Esophagus (tissue), 2 donors: ENCODE results near the gene UGCG. TPM values are rescaled to one million over a fixed set of nuclear protein-coding genes. Genes with fewer than 3 reads are reported as not detected.
"Not testable (repeated sequence)": the region's sequence is repeated elsewhere in the genome, so short reads cannot be mapped to it uniquely, and the experiment has no call there.

ENCODE experiments used
- H3K27ac ChIP-seq, 2 donors: one replicate each; pipeline ENCODE4 v1.5.1; 2013; ENCODE audit warnings: low read depth in 2 of 2, mild to moderate bottlenecking in 2 of 2, inconsistent platforms in 1 of 2, low read length in 1 of 2, moderate library complexity in 1 of 2
- H3K27me3 ChIP-seq, 2 donors: one replicate each; pipeline ENCODE4 v1.6.1; 2013; ENCODE audit warnings: low read length in 2 of 2, control low read depth in 1 of 2, mild to moderate bottlenecking in 1 of 2; ENCODE audit not compliant: insufficient read depth in 2 of 2, control insufficient read depth in 1 of 2
- H3K36me3 ChIP-seq, 2 donors: one replicate each; pipeline ENCODE4 v1.6.1; 2013; ENCODE audit warnings: low read length in 1 of 2; ENCODE audit not compliant: control insufficient read depth in 2 of 2, insufficient read depth in 2 of 2
- H3K4me1 ChIP-seq, 2 donors: one replicate each; pipeline ENCODE4 v1.6.1; 2013; ENCODE audit warnings: low read length in 1 of 2; ENCODE audit not compliant: control insufficient read depth in 2 of 2, insufficient read depth in 2 of 2
- H3K4me3 ChIP-seq, 2 donors: one replicate each; pipeline ENCODE4 v1.5.1; 2013; ENCODE audit warnings: low read length in 2 of 2, mild to moderate bottlenecking in 2 of 2, low read depth in 1 of 2, moderate library complexity in 1 of 2
- H3K9me3 ChIP-seq, 2 donors: one replicate each; pipeline ENCODE4 v1.6.1; 2013; ENCODE audit warnings: mild to moderate bottlenecking in 2 of 2, low read depth in 1 of 2, low read length in 1 of 2, moderate library complexity in 1 of 2; ENCODE audit not compliant: control insufficient read depth in 2 of 2, insufficient read depth in 1 of 2
- WGBS, 2 donors: extraction: QIAGEN DNeasy Blood & Tissue Kit; methylation state at CpG; one replicate each; pipeline ENCODE4 v1.1.7; 2013; 5-methylcytosine and 5-hydroxymethylcytosine counted together
- polyA plus RNA-seq, 2 donors: library from polyadenylated mRNA; stranded (reverse); fragments of 200-250 nt; gene quantifications; one replicate each; pipeline ENCODE4 v1.2.3, GENCODE V29; 2013
- donor health status: healthy with polysubstance abuse.
- donor health status: Bipolar disorder and iron deficiency.

UGCG gene
- polyA plus RNA-seq, 2 donors, result 26.7 to 37.7 TPM

DNA sequence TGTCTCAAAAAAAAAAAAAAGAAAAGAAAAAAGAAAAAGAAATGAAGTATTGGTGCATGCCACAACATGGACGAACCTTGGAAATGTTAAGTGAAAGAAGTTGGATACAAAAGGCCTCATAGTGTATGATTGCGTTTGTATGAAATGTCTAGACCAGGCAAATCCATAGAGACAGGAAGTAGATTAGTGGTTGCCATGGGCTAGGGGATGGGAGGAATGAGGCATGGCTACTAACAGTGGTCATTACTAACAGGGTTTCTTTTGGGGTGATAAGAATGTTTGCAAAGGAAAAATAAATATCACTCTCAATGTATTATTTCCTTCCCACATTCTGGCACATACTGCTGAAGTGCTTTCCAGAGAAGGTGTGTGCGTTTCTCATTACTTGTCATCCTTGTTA lies 44.1 kb downstream of the UGCG start:
- Histone ChIP-seq H3K9me3 (no peaks in the 10 kb centered on the region), H3K36me3 (peaks cover 0 to 1% of the 10 kb centered on the region in 2 donors), H3K27ac (no peak overlapping the region), H3K4me1 (peaks cover 2 to 3% of the 10 kb centered on the region in 2 donors), H3K27me3 (no peaks in the 10 kb centered on the region), H3K4me3 (no peak overlapping the region)
- 64 to 89% methylated on average over 3 of the region's 3 CpGs for WGBS, 2 donors

DNA sequence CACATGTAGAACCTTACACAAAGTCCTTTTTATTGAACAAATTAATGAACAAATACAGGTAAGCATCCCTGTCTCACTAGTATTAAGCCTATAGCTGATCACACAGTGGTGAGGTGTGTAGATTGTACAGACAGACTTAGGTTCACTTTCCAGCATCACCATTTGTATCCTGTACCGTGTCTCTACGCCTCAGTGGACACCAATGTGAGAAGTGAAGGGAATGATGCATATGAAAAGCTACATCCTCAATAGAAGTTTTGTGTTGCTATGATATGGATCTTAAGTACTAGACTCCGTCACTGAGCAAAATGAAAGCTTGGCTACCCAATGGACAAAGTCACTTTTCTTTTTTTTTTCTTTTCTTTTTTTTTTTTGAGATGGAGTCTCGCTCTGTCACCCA lies 46.6 kb downstream of the UGCG start:
- H3K27me3 ChIP-seq, result no peaks in the 10 kb centered on the region
- H3K36me3 ChIP-seq, result no peaks in the 10 kb centered on the region
- H3K4me1 ChIP-seq, result no peaks in the 10 kb centered on the region
- H3K4me3 ChIP-seq, result no peak overlapping the region
- no peaks in the 10 kb centered on the region for H3K9me3 ChIP-seq
- 97% methylated on average over 4 of the region's 4 CpGs for WGBS, 2 donors
- no peak overlapping the region for H3K27ac ChIP-seq

DNA sequence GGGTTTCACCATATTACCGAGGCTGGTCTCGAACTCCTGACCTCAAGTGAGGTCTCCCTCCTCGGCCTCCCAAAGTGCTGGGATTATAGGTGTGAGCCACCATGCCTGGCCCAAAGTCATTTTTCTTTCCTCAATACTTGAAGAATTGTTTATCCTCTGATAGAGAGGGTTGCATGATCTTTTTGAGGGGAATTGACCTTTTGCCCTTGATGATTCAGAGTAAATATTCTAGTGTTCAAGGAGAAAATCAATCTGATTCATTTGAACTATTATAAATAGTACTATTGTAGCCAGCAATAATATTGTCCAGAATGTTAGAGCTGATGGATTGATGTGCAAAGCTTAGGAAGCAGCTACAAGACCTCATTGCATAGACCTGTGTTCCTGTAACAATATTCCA lies 47.1 kb downstream of the UGCG start:
- H3K4me3 ChIP-seq, result no peak overlapping the region
- WGBS, 2 donors, result 94 to 96% methylated on average over 3 of the region's 3 CpGs
- H3K27me3 ChIP-seq, result no peaks in the 10 kb centered on the region
- H3K4me1 ChIP-seq, result no peaks in the 10 kb centered on the region
- H3K36me3 ChIP-seq, result no peaks in the 10 kb centered on the region
- no peaks in the 10 kb centered on the region for H3K9me3 ChIP-seq
- H3K27ac ChIP-seq, result no peak overlapping the region

DNA sequence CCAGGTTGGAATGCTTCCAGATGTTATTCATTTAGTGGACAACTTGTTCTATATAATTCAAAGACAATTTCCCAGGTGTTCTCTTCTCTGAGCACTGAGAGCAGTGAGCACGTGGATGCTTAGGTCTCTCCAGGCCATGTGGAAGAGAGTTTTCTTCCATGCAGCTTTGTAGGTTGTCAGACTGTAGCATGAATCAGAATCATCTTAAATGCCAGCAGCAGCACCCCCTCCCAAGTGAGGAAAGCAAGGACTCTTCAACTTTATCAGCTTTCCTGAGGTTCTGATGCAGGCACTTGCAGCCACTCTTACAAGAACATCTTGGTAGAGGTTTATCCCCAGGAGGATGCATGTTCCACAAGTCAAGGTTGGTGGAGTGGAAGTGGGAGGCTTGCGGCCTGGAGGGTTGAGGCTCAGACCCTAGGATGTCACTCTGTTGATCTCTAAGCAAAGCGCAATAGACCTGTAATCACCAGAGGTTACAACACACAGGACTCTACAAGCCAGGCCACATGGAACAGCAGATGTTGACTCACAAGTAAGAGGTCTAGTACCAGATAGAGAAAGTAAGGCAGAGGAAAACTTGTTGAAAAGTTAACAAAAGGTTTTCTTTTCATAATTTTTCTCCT lies 47.7 kb downstream of the UGCG start:
- Histone ChIP-seq H3K4me3 (no peak overlapping the region), H3K9me3 (no peaks in the 10 kb centered on the region), H3K27me3 (no peaks in the 10 kb centered on the region), H3K36me3 (no peaks in the 10 kb centered on the region), H3K27ac (no peak overlapping the region), H3K4me1 (no peaks in the 10 kb centered on the region)
- 92 to 93% methylated on average over 3 of the region's 3 CpGs for WGBS, 2 donors

DNA sequence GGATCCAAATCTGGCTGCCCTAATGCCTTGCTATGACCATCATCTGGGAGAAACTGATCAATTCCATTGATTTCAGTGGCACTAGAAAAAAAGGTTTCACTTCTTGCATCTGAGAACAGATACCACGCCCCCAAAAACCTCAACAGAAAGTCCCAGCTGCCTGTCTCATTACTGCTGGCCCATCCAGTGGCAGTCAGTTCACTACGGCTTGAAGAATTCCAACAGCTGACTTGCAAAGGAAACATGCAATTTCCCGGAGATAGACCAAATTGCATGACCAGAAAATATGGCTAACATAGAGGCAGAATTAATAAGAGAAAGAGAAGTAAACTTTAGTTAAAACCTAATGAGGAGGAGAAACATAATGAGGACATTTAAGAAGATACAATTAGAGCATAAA lies 48.6 kb downstream of the UGCG start:
- 46 to 51% methylated on average over 3 of the region's 3 CpGs for WGBS, 2 donors
- Histone ChIP-seq H3K27me3 (no peaks in the 10 kb centered on the region), H3K27ac (no peak overlapping the region), H3K9me3 (no peaks in the 10 kb centered on the region), H3K4me1 (no peaks in the 10 kb centered on the region), H3K4me3 (no peak overlapping the region), H3K36me3 (no peaks in the 10 kb centered on the region)

DNA sequence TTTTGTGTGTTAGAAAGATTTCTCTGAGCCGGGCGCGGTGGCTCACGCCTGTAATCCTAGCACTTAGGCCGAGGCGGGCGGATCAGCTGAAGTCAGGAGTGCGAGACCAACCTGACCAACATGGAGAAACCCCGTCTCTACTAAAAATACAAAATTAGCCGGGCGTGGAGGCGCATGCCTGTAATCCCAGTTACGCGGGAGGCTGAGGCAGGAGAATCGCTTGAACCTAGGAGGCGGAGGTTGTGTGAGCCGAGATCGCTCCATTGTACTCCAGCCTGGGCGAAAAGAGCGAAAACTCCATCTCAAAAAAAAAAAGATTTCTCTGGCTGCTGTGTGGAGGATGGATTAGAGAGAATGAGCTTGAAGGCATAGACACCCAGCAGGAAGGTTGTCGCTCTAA lies 51.5 kb downstream of the UGCG start:
- H3K4me3 ChIP-seq, H3K4me1 ChIP-seq, H3K36me3 ChIP-seq, H3K9me3 ChIP-seq, H3K27me3 ChIP-seq, H3K27ac ChIP-seq: not testable (repeated sequence)
- WGBS, 2 donors, result 95 to 96% methylated on average over 21 of the region's 21 CpGs

DNA sequence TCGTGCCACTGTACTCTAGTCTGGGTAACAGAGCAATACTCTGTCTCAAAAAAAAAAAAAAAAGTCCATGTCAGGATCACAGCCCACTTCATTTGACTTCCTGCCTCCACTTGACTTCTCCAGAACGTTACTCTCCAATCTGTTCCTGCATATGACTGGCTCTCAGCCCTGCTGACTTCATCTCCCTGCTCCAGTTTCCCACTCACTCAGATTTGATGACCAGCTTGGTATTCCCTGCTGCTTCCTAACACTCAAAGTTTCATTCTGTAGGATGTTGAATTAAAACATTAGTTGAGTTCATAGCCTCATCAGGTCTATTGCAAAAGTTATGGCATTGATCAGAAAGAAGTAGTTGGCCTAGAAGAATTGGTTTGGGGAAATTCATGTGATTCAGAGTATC lies 52.3 kb downstream of the UGCG start:
- H3K27me3 ChIP-seq, result no peaks in the 10 kb centered on the region
- H3K4me3 ChIP-seq, result no peak overlapping the region
- no peaks in the 10 kb centered on the region for H3K9me3 ChIP-seq
- no peaks in the 10 kb centered on the region for H3K36me3 ChIP-seq
- WGBS, 2 donors, result 65 to 75% methylated on average over 2 of the region's 2 CpGs
- H3K27ac ChIP-seq, result no peak overlapping the region
- H3K4me1 ChIP-seq, result no peaks in the 10 kb centered on the region

DNA sequence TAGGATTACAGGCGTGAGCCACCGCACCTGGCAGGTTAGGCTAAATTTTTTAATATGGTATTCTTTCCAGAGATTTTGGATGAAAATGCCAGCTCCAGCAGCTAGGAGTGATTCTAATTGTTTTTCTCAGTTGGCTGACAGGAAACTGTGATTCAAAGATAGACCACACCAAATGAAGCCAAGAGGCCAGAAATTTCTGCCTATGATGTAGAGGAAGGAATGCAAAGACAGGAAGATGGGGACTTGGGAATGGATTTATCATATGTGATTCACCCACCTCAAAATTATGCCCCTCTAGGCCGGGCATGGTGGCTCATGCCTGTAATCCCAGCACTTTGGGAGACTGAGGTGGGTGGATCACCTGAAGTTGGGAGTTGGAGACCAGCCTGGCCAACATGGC lies 53.3 kb downstream of the UGCG start:
- no peaks in the 10 kb centered on the region for H3K36me3 ChIP-seq
- 92 to 96% methylated on average over 3 of the region's 3 CpGs for WGBS, 2 donors
- H3K27me3 ChIP-seq, result no peaks in the 10 kb centered on the region
- H3K27ac ChIP-seq, result no peak overlapping the region
- no peak overlapping the region for H3K4me3 ChIP-seq
- no peaks in the 10 kb centered on the region for H3K9me3 ChIP-seq
- H3K4me1 ChIP-seq, result no peaks in the 10 kb centered on the region

DNA sequence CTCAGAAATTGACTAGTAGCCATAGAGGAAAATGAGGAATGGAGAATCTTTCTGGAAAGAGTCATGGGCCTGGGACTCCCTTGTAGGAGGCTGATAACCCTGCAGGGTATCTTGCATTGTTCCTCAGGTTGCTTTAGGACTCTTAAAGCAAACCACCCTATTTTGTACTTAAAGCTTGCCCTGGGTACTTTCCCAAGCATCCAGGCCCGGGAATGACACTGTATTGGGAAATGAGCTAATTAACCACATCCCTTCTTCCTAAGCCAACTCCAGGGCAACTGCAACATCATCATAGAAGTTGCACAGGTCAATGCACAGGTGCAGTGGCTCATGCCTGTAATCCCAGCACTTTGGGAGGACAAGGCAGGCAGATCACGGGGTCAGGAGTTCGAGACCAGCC lies 55.9 kb downstream of the UGCG start:
- Histone ChIP-seq H3K4me3 (no peak overlapping the region), H3K9me3 (no peaks in the 10 kb centered on the region), H3K27ac (no peak overlapping the region), H3K36me3 (no peaks in the 10 kb centered on the region), H3K4me1 (no peaks in the 10 kb centered on the region), H3K27me3 (no peaks in the 10 kb centered on the region)
- WGBS, 2 donors, result 71 to 72% methylated on average over 3 of the region's 3 CpGs

DNA sequence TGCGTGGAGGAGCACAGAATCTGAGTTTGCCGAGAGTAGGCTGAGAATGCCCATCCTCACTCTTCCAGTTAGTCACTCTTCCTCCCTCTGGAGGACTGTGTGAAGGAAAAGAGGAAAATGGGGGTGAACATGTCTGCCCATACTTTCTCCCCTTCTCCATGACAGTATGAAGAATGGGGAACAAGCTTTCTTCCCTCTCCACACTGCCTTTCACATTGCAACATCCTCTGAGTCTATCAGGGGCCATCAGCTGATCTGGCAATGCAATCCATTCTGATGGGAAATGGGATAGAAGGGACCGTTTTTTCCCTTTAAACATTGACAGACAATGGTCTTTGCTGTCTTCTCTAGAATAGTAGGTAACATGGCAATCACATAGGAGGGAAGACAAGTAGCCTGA lies 56.8 kb downstream of the UGCG start:
- H3K4me1 ChIP-seq, result no peaks in the 10 kb centered on the region
- no peaks in the 10 kb centered on the region for H3K9me3 ChIP-seq
- 85 to 89% methylated on average over 3 of the region's 3 CpGs for WGBS, 2 donors
- no peak overlapping the region for H3K4me3 ChIP-seq
- no peaks in the 10 kb centered on the region for H3K27me3 ChIP-seq
- no peak overlapping the region for H3K27ac ChIP-seq
- no peaks in the 10 kb centered on the region for H3K36me3 ChIP-seq
